OCI-LY3 (cell line): Measurements from ENCODE around the gene C4orf36.

Source experiments
- H2AFZ ChIP-seq: fragments of 200-600, 300-600 bp; shearing (Covaris generic); 2 replicates; pipeline ENCODE4 v1.6.0; 2014; ENCODE audit warnings: antibody characterized with exemption, low read depth, low read length
- H3K27ac ChIP-seq: fragments of 200-600, 300-600 bp; sonication (generic); 2 replicates; pipeline ENCODE4 v1.5.1; 2014; ENCODE audit warnings: mild to moderate bottlenecking, low read length, moderate library complexity, mixed read lengths
- H3K27me3 ChIP-seq: fragments of 200-600, 300-600 bp; sonication (generic); 2 replicates; pipeline ENCODE4 v1.6.1; 2014; ENCODE audit warnings: low read depth, low read length, mixed read lengths
- H3K36me3 ChIP-seq: fragments of 200-600, 300-600 bp; sonication (generic); replicated peaks from 2 replicates; pipeline ENCODE3; 2014; ENCODE audit warnings: low read depth, low read length, mixed read lengths
- H3K4me1 ChIP-seq: fragments of 300-600, 200-600 bp; sonication (generic); 2 replicates; pipeline ENCODE4 v1.6.1; 2014; ENCODE audit warnings: low read length, mixed read lengths
- H3K4me2 ChIP-seq: fragments of 200-600, 300-600 bp; sonication (generic); 2 replicates; pipeline ENCODE4 v1.6.1; 2014; ENCODE audit warnings: low read length, mixed read lengths
- H3K4me3 ChIP-seq: fragments of 300-600, 200-600 bp; sonication (generic); 2 replicates; pipeline ENCODE4 v1.5.1; 2014; ENCODE audit warnings: antibody characterized with exemption, mild to moderate bottlenecking, low read length, moderate library complexity
- H3K79me2 ChIP-seq: fragments of 300-600, 200-600 bp; shearing (Covaris generic); 2 replicates; pipeline ENCODE4 v1.6.1; 2014; ENCODE audit warnings: mild to moderate bottlenecking, low read length, mixed read lengths
- H3K9ac ChIP-seq: fragments of 300-600, 200-600 bp; shearing (Covaris generic); 2 replicates; pipeline ENCODE4 v1.6.0; 2014; ENCODE audit warnings: mild to moderate bottlenecking, low read length, moderate library complexity
- H3K9me3 ChIP-seq: fragments of 200-600, 300-600 bp; shearing (Covaris generic); 2 replicates; pipeline ENCODE4 v1.6.1; 2014; ENCODE audit warnings: low read length, mixed read lengths; ENCODE audit not compliant: insufficient read depth
- H4K20me1 ChIP-seq: fragments of 200-600, 300-600 bp; sonication (generic); 2 replicates; pipeline ENCODE4 v1.6.1; 2016; ENCODE audit warnings: low read length, mixed read lengths; ENCODE audit not compliant: insufficient read depth
- CTCF ChIP-seq: fragments of 200-600, 300-600 bp; sonication (generic); IDR thresholded peaks from 2 replicates; pipeline ENCODE4 v1.5.1; 2014; ENCODE audit warnings: antibody characterized with exemption, low read length, low read depth
- EZH2phosphoT487 ChIP-seq: fragments of 200-600 bp; shearing (Covaris generic); IDR thresholded peaks from 2 replicates; pipeline ENCODE4 v1.6.1; 2018; ENCODE audit warnings: antibody characterized with exemption, mixed run types, low read depth

C4orf36 gene

GRCh38 chr4:86872135-86872534, 20.1 kb downstream of the C4orf36 start:
- Histone ChIP-seq H3K79me2 (no peaks in the 10 kb centered on the region), H3K36me3 (no peaks in the 10 kb centered on the region), H2AFZ (no peak overlapping the region), H3K9me3 (no peaks in the 10 kb centered on the region), H3K4me3 (no peak overlapping the region), H3K4me1 (peaks cover 10% of the 10 kb centered on the region), H3K9ac (no peak overlapping the region), H3K27me3 (no peaks in the 10 kb centered on the region), H3K27ac (no peak overlapping the region), H4K20me1 (no peaks in the 10 kb centered on the region), H3K4me2 (no peak overlapping the region)
- TF ChIP-seq CTCF (no peak), EZH2phosphoT487 (no peak)

GRCh38 chr4:86870442-86871069, 21.7 kb downstream of the C4orf36 start:
- Histone ChIP-seq H4K20me1 (no peaks in the 10 kb centered on the region), H2AFZ (peak overlapping the region; percentile 88; the same call in 1 of the 2 replicates), H3K4me2 (peak overlapping the region; percentile 79), H3K9ac (no peak overlapping the region), H3K27ac (no peak overlapping the region), H3K36me3 (no peaks in the 10 kb centered on the region), H3K9me3 (no peaks in the 10 kb centered on the region), H3K79me2 (no peaks in the 10 kb centered on the region), H3K27me3 (no peaks in the 10 kb centered on the region), H3K4me1 (peaks cover 10% of the 10 kb centered on the region), H3K4me3 (peak overlapping the region; percentile 50)
- TF ChIP-seq EZH2phosphoT487 (no peak), CTCF (no peak)

- H3K4me3 ChIP-seq = no peak overlapping the region
Measured at GRCh38 chr4:86857341-86858052, 34.7 kb downstream of the C4orf36 start.

More at GRCh38 chr4:86857341-86858052, 34.7 kb downstream of the C4orf36 start:
- TF ChIP-seq CTCF (no peak), EZH2phosphoT487 (no peak)
- H3K9ac ChIP-seq = no peak overlapping the region
- H2AFZ ChIP-seq = no peak overlapping the region
- no peaks in the 10 kb centered on the region for H3K9me3 ChIP-seq
- no peaks in the 10 kb centered on the region for H3K4me1 ChIP-seq
- no peaks in the 10 kb centered on the region for H3K27me3 ChIP-seq
- H4K20me1 ChIP-seq = no peaks in the 10 kb centered on the region
- H3K36me3 ChIP-seq = no peaks in the 10 kb centered on the region
- no peak overlapping the region for H3K27ac ChIP-seq
- H3K4me2 ChIP-seq = no peak overlapping the region
- no peaks in the 10 kb centered on the region for H3K79me2 ChIP-seq
